GM12873 (cell line): ENCODE measurements around the gene SV2B.

Source experiments
- TF ChIP-seq, protein P1 (sequence below): IDR thresholded peaks from 2 replicates; pipeline ENCODE4 v1.5.1; 2012; ENCODE audit warnings: low read depth, mild to moderate bottlenecking, moderate library complexity, low read length, control low read depth; ENCODE audit not compliant: insufficient read depth; ENCODE audit errors: missing control alignments

SV2B gene

DNA sequence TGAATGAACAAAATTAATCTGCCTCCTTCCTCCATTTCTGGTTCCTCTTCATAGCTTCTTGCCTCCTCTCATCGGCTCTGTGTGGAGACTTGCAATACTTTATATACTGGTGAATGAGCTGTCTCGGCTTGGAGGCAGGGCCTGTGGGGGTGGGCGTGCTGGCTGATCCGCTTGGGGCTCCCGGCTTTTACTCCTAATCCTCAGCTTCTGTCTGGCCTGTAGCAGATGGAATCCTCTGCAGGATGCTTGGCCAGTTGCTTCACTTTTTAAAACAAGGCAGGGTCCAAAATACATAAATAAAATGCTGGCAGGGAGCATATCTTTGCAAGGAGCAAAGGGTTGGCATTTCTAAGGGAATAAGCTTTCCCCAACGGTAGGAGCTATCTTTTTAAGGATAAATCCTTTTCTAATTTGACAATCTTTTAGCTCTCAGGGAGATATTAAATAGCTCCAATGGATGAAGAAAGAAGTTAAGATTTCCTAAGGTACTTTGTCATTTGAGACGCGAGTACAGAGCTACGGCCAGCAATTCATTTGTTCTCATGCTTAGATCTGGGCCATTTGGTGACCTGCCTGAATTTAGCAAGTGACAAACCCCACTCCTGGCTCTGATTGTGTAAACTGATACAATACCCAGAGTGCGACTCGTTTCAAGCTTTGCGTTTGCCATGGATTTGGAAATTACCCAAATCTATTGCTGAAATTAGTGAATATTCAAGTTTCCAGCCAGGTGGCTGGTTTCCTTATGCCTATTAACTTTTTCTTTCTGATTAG, 18.9 kb downstream of the SV2B start:
- TF ChIP-seq, protein P1, sequence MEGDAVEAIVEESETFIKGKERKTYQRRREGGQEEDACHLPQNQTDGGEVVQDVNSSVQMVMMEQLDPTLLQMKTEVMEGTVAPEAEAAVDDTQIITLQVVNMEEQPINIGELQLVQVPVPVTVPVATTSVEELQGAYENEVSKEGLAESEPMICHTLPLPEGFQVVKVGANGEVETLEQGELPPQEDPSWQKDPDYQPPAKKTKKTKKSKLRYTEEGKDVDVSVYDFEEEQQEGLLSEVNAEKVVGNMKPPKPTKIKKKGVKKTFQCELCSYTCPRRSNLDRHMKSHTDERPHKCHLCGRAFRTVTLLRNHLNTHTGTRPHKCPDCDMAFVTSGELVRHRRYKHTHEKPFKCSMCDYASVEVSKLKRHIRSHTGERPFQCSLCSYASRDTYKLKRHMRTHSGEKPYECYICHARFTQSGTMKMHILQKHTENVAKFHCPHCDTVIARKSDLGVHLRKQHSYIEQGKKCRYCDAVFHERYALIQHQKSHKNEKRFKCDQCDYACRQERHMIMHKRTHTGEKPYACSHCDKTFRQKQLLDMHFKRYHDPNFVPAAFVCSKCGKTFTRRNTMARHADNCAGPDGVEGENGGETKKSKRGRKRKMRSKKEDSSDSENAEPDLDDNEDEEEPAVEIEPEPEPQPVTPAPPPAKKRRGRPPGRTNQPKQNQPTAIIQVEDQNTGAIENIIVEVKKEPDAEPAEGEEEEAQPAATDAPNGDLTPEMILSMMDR: no peak

DNA sequence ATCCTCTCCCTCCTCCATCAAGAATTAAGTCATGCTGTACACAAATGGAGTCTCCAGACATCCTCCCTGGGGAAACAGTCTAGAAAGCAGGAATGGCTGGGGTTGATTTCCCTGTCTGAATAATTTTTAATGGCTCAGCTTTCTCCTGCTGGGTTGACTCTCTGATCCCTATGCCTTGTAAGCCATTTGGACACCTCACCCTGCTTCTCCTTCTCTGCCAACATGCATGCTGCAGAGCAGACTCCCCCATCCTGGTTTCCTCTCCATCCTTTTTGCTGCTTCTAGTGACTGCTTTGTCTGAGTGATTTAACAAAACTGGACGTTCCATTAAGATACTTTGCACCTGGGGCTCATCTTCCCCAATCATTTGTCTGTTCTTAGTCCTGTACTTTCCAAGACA, 22.2 kb downstream of the SV2B start:
- TF ChIP-seq, protein P1: no peak

DNA sequence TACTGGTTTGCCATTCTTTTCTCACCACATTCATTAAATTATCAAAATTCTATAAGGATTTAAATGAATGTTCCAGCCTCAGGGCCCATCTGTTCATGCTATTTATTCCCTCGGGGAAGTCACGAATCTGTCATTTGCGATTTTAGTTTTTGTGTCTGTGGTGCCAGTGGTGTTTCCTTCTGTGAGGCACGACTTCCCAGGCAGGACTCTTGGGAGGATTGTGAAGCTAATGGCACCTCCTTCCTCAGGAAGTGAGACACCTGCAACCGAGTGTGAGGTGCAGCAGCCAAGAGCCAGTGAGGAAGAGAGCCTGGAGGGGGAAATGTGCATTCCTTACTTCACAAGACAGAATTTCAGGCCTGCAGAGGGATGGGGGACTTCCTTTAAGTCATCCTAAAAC, 24.1 kb downstream of the SV2B start:
- TF ChIP-seq, protein P1: no peak

DNA sequence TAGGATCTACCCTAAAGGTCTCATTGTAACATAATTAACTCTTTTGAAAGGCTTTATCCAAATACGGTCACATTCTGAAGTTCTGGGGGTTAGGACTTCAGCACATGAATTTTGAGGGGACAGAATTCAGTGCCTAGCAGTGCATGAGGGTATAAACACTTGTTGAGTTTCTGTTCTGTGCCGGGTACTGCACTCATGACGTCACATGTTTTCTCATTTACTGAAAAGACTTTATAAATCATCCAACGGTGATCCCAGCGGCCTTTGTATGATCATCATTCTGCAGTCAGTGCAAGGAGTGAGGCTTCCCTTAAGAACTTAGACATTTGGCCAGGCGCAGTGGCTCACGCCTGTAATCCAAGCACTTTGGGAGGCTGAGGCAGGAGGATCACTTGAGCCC, 25.1 kb downstream of the SV2B start:
- TF ChIP-seq, protein P1: no peak

DNA sequence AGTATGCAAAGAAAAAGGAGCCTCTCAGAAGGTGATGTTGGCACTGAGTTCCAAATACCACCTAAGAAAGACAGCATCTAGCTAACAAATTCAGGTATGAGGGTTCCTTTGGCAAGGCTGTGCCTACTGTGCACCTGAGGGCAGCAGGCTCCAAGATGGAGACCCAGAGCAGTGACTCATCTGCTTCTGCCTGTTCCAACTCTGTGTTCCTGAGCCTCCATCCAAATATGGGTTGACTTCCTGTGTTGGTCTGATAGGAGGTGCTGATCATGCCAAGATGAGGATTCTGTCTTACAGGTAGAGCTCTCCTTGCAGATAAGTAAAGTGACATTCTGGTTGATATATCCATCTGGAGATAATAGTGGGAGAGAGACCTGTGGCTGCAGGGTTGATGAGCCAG, 26.0 kb downstream of the SV2B start:
- TF ChIP-seq, protein P1: no peak

DNA sequence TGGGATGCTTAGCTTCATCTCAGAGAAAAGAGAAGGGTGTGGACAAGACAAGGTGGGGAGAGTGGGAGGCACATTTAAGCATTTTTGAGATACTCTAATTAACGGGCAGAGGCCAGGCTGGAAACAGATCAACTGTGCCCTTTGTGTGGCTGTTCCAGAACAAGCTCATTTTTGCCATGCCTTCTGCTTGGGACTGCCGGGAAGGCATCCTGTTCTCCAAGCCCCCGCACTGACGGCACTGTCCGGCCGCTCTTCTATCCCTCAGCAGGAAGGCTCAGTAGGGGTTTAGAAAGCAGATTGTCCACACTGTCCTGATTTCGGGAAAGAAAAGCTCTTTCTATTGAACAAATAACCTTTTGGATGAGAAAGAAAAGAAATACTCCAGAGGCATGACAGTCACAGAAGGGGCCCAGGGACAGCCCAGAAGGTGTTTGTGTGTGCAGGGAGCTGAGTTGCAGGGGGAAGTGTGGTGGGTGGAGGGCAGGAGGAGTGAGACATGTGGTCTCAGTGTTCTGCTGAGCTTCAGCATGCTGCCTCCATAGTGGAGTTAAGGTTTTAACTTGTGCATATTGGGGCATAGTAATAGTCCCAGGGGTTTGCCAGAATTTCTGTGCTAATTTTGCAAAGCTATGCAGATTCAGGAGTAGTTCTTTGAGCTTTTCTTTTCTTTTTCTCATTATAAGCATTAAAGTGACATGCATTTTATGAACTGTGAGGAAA, 27.3 kb downstream of the SV2B start:
- TF ChIP-seq, protein P1: no peak

DNA sequence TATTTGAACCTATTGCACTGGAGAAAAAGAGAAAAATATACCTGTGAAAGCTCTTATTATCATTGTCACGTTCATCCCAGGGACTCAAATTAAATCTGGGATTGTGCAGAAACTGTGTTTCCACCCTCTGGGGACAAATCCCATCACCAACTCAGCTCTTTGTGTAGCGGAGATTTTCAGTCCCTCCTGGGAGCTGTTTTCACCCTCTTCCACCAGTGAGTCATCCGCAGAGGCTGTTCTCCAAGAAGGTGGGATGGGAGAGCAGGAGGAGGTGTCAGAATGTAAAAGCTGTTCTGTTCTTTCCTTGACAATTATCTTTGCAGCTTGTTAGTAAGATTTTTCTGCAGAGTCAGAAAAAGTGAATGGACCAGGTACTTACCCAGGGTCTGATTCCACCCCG, 28.0 kb downstream of the SV2B start:
- TF ChIP-seq, protein P1: no peak
